Progenitor cell of endocrine pancreas (in vitro differentiated cells): Measurements from ENCODE around the gene TOPORS. TPM values are rescaled to one million over a fixed set of nuclear protein-coding genes. Genes with fewer than 3 reads are reported as not detected.

Experiments used
- DNase-seq: peaks from one replicate; pipeline ENCODE4 v3.0.0; 2021; ENCODE audit warnings: low spot score; ENCODE audit not compliant: unreplicated experiment
- H3K27ac Mint-ChIP-seq: 2 replicates; pipeline ENCODE4 v1.8.0; 2021; ENCODE audit warnings: mild to moderate bottlenecking, moderate library complexity, mixed read lengths
- H3K27me3 Mint-ChIP-seq: 2 replicates; pipeline ENCODE4 v1.8.0; 2021; ENCODE audit warnings: mixed read lengths
- H3K36me3 Mint-ChIP-seq: 2 replicates; pipeline ENCODE4 v1.8.0; 2022; ENCODE audit warnings: mixed read lengths; ENCODE audit not compliant: insufficient read depth
- H3K4me1 Mint-ChIP-seq: 2 replicates; pipeline ENCODE4 v1.8.0; 2021; ENCODE audit warnings: low read depth, mixed read lengths
- H3K4me3 Mint-ChIP-seq: 2 replicates; pipeline ENCODE4 v1.8.0; 2021; ENCODE audit warnings: low read depth, mild to moderate bottlenecking, moderate library complexity, mixed read lengths
- H3K9me3 Mint-ChIP-seq: 2 replicates; pipeline ENCODE4 v1.8.0; 2021; ENCODE audit warnings: low read depth, mixed read lengths
- CTCF ChIP-seq: fragments of 200-600 bp; sonication (generic); IDR thresholded peaks from one replicate; pipeline ENCODE4 v1.5.0; 2021; ENCODE audit warnings: antibody characterized with exemption, mild to moderate bottlenecking; ENCODE audit not compliant: unreplicated experiment
- total RNA-seq: library from RNA; stranded (reverse); gene quantifications from 2 replicates; pipeline ENCODE4 v1.2.1, GENCODE V29; 2021

Gene TOPORS
- total RNA-seq, 1 donor from 2014 or later, result 20.7 TPM

DNA sequence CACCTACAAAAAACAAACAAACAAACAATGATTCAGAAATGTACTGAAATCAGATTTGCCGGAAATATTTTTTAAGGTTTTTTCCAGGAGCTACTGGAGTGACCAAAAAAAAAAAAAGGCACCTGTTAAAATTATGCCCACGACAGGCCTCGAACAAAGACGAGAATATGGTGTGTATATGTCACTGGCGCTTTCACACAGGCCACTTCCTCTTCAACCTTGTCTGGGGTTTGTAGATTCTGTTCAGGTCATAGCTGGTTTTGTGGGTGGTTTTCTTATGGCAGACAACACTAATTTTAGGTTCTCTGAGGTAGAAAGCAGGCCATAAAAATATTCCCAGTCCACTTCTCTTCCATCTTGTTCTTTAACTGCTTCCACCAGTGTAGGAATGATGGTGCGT lies 13.6 kb upstream of the TOPORS start:
- no peak overlapping the region for H3K27ac Mint-ChIP-seq

GRCh38 chr9:32558408-32558934 lies 6.1 kb upstream of the TOPORS start:
- no peak overlapping the region for H3K27ac Mint-ChIP-seq
- no peaks in the 10 kb centered on the region for H3K9me3 Mint-ChIP-seq
- no peak for DNase-seq
- H3K4me1 Mint-ChIP-seq, result no peaks in the 10 kb centered on the region
- peaks cover 1% of the 10 kb centered on the region for H3K36me3 Mint-ChIP-seq
- no peaks in the 10 kb centered on the region for H3K27me3 Mint-ChIP-seq
- H3K4me3 Mint-ChIP-seq, result no peak overlapping the region
- no peak for TF ChIP-seq CTCF

More for the DNA sequence above, 13.6 kb upstream of the TOPORS start:
- Mint-ChIP-seq H3K4me3 (no peak overlapping the region), H3K4me1 (no peaks in the 10 kb centered on the region), H3K36me3 (peaks cover 13% of the 10 kb centered on the region), H3K27me3 (no peaks in the 10 kb centered on the region), H3K9me3 (no peaks in the 10 kb centered on the region)
- DNase-seq, result no peak
- no peak for TF ChIP-seq CTCF

DNA sequence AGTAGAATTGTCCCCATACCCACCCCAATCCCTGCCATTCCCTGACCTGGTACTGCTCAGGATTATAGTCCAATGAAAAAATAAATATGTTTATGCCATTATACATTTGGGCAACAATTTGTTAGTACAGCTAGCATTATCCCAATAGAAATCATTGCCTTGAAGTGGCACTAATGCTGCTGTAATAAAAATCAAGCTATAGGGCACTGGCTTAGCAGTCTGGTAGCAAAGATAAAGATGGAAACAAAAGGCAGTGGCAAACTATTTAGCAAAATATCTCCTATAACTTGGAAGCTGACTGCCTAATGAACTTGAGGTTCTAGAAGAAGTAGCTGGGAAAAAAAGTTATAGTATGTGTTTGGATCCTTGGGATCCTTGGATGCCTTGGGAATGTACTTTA lies 2.2 kb upstream of the TOPORS start:
- H3K4me1 Mint-ChIP-seq, result peaks cover 9% of the 10 kb centered on the region
- H3K4me3 Mint-ChIP-seq, result no peak overlapping the region
- no peaks in the 10 kb centered on the region for H3K9me3 Mint-ChIP-seq
- H3K27ac Mint-ChIP-seq, result no peak overlapping the region
- no peak for TF ChIP-seq CTCF
- no peaks in the 10 kb centered on the region for H3K36me3 Mint-ChIP-seq
- H3K27me3 Mint-ChIP-seq, result no peaks in the 10 kb centered on the region
- no peak for DNase-seq

GRCh38 chr9:32554107-32554506 lies 1.7 kb upstream of the TOPORS start:
- H3K27ac Mint-ChIP-seq, result peak overlapping the region; percentile 49
- no peak for TF ChIP-seq CTCF
- no peak overlapping the region for H3K4me3 Mint-ChIP-seq
- DNase-seq, result no peak
- peaks cover 12% of the 10 kb centered on the region for H3K4me1 Mint-ChIP-seq
- H3K36me3 Mint-ChIP-seq, result peaks cover 2% of the 10 kb centered on the region
- H3K9me3 Mint-ChIP-seq, result no peaks in the 10 kb centered on the region
- no peaks in the 10 kb centered on the region for H3K27me3 Mint-ChIP-seq

DNA sequence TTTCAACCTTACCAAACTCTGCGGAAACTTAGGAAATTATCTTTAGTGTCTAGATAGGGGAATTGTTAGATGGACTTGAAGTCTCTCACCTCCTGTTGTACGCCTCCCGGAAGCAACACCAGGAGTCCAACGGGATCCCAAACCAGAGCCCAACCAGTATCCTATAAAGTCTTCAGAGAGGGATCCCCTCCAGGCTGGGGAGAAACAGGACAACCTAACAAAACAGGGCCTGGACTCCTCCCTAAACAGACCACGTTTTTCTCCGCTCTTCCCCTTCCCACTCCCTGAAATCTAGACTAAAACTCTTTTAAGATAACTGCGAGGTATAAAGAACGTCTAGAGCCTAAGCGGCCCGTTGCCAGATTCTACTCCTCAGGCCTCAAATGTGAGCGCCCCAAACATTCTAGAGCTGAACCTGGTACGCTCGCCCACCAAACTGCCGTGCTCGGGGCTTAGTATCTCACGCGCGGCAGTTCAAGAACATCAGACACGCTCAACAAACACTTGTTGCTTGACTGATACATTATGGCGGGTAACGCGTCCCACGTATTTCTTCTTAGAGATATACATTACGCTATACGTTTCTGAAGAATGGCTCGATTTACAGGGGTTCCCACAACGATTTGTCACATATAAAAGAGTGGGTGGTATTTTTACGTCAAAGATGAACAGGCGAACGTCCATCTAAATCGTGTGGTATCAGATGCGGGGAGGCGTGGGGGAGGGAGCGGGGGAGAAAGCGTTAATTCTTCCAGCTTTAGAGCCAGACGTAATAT lies 922 bp downstream of the TOPORS start:
- peak overlapping the region; percentile 94 for H3K4me3 Mint-ChIP-seq
- no peaks in the 10 kb centered on the region for H3K27me3 Mint-ChIP-seq
- peaks cover 16% of the 10 kb centered on the region for H3K4me1 Mint-ChIP-seq
- H3K36me3 Mint-ChIP-seq, result peaks cover 12% of the 10 kb centered on the region
- no peak for TF ChIP-seq CTCF
- H3K9me3 Mint-ChIP-seq, result no peaks in the 10 kb centered on the region
- H3K27ac Mint-ChIP-seq, result peak overlapping the region; percentile 99
- no peak for DNase-seq
